Measurements from ENCODE around the gene EDIL3.

DNA sequence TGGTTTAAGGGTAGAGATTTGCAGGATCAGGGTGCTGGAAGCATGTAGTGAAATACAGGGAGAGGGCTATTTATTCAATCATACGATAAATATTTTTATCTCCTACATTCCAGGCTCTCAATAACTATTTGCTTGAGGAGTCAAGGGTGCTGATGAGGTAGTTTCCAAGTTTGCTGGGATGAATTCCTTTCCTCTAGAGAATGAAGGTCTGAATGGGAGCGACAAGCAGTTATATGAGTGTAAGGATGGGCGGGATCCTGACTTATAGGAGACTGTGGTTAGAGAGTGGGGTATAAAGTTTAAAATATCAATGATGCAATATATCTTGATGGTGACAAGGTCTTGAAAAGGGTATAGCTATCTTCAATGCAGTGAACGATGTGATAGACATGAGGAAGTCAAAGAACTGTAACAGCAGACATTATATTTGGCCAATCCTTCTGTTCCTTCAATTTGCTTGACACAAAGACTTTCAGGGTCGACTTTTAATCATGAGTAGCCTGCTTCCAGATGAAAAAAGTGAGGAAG is 462.9 kb downstream of the EDIL3 start:
- no peak for TF ChIP-seq EP300 (IDR thresholded peaks at IDR 0.05; ENCODE audit: low read depth in 2 of 2, low read length in 2 of 2)
- no peak for TF ChIP-seq EP300 (CRISPR knock-in tag; IDR thresholded peaks at IDR 0.05; ENCODE audit: borderline replicate concordance)
- TF ChIP-seq POLR2A (IDR thresholded peaks at IDR 0.05; ENCODE audit: insufficient read depth in 1 of 2, low read depth in 2 of 2, low read length in 2 of 2) = no peak
- TF ChIP-seq SIX4 (CRISPR knock-in tag; IDR thresholded peaks at IDR 0.05) = no peak
- TF ChIP-seq PRMT3 (CRISPR knock-in tag; IDR thresholded peaks at IDR 0.05; ENCODE audit: borderline replicate concordance, low read depth) = no peak
- TF ChIP-seq, protein P1, sequence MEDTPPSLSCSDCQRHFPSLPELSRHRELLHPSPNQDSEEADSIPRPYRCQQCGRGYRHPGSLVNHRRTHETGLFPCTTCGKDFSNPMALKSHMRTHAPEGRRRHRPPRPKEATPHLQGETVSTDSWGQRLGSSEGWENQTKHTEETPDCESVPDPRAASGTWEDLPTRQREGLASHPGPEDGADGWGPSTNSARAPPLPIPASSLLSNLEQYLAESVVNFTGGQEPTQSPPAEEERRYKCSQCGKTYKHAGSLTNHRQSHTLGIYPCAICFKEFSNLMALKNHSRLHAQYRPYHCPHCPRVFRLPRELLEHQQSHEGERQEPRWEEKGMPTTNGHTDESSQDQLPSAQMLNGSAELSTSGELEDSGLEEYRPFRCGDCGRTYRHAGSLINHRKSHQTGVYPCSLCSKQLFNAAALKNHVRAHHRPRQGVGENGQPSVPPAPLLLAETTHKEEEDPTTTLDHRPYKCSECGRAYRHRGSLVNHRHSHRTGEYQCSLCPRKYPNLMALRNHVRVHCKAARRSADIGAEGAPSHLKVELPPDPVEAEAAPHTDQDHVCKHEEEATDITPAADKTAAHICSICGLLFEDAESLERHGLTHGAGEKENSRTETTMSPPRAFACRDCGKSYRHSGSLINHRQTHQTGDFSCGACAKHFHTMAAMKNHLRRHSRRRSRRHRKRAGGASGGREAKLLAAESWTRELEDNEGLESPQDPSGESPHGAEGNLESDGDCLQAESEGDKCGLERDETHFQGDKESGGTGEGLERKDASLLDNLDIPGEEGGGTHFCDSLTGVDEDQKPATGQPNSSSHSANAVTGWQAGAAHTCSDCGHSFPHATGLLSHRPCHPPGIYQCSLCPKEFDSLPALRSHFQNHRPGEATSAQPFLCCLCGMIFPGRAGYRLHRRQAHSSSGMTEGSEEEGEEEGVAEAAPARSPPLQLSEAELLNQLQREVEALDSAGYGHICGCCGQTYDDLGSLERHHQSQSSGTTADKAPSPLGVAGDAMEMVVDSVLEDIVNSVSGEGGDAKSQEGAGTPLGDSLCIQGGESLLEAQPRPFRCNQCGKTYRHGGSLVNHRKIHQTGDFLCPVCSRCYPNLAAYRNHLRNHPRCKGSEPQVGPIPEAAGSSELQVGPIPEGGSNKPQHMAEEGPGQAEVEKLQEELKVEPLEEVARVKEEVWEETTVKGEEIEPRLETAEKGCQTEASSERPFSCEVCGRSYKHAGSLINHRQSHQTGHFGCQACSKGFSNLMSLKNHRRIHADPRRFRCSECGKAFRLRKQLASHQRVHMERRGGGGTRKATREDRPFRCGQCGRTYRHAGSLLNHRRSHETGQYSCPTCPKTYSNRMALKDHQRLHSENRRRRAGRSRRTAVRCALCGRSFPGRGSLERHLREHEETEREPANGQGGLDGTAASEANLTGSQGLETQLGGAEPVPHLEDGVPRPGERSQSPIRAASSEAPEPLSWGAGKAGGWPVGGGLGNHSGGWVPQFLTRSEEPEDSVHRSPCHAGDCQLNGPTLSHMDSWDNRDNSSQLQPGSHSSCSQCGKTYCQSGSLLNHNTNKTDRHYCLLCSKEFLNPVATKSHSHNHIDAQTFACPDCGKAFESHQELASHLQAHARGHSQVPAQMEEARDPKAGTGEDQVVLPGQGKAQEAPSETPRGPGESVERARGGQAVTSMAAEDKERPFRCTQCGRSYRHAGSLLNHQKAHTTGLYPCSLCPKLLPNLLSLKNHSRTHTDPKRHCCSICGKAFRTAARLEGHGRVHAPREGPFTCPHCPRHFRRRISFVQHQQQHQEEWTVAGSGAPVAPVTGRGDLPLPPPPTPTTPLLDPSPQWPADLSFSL (CRISPR knock-in tag; IDR thresholded peaks at IDR 0.05) = no peak
- TF ChIP-seq, protein P2, sequence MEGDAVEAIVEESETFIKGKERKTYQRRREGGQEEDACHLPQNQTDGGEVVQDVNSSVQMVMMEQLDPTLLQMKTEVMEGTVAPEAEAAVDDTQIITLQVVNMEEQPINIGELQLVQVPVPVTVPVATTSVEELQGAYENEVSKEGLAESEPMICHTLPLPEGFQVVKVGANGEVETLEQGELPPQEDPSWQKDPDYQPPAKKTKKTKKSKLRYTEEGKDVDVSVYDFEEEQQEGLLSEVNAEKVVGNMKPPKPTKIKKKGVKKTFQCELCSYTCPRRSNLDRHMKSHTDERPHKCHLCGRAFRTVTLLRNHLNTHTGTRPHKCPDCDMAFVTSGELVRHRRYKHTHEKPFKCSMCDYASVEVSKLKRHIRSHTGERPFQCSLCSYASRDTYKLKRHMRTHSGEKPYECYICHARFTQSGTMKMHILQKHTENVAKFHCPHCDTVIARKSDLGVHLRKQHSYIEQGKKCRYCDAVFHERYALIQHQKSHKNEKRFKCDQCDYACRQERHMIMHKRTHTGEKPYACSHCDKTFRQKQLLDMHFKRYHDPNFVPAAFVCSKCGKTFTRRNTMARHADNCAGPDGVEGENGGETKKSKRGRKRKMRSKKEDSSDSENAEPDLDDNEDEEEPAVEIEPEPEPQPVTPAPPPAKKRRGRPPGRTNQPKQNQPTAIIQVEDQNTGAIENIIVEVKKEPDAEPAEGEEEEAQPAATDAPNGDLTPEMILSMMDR (CRISPR knock-in tag; IDR thresholded peaks at IDR 0.05) = no peak
- TF ChIP-seq HOXA7 (CRISPR knock-in tag; IDR thresholded peaks at IDR 0.05) = no peak

Data from HepG2 (cell line).